ENCODE data around the gene ZNF394. TPM values are rescaled to one million over a fixed set of nuclear protein-coding genes. Genes with fewer than 3 reads are reported as not detected.

Gene ZNF394
- polyA plus RNA-seq, 1 experiment = 12.5 TPM

DNA sequence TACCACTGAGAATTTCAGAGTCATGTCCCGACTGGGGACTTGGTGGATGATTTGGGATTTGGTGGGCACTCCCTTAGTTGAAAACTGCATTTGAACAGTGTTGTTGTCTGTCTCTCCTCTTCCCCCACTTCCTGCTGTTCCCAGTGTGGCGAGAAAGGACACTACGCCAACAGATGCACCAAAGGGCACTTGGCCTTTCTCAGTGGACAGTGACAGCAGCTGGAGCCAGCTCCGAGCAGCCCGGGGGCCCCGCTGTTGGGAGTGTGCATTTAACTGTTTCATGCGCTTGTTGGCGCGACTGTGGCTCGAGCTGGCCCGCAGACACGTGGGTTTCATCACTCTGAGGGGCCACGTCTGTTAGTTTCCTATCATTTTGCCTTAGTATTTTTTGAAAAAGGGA is 43.8 kb downstream of the ZNF394 start:
- TF ChIP-seq, protein P1, sequence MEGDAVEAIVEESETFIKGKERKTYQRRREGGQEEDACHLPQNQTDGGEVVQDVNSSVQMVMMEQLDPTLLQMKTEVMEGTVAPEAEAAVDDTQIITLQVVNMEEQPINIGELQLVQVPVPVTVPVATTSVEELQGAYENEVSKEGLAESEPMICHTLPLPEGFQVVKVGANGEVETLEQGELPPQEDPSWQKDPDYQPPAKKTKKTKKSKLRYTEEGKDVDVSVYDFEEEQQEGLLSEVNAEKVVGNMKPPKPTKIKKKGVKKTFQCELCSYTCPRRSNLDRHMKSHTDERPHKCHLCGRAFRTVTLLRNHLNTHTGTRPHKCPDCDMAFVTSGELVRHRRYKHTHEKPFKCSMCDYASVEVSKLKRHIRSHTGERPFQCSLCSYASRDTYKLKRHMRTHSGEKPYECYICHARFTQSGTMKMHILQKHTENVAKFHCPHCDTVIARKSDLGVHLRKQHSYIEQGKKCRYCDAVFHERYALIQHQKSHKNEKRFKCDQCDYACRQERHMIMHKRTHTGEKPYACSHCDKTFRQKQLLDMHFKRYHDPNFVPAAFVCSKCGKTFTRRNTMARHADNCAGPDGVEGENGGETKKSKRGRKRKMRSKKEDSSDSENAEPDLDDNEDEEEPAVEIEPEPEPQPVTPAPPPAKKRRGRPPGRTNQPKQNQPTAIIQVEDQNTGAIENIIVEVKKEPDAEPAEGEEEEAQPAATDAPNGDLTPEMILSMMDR (IDR thresholded peaks at IDR 0.05; ENCODE audit: insufficient read depth, low read depth, low read length) = no peak
- Histone ChIP-seq H3K4me3 (ENCODE audit: low read depth, low read length) (no peak overlapping the region), H3K27me3 (ENCODE audit: control insufficient read depth, insufficient read depth, low read length) (no peaks in the 10 kb centered on the region), H3K36me3 (ENCODE audit: control insufficient read depth, insufficient read depth, low read length) (peaks cover 41% of the 10 kb centered on the region)
- CTCF ChIA-PET = no interaction called here
- POLR2A ChIA-PET = no interaction called here
- no peak for DNase-seq (ENCODE audit: low read depth)

DNA sequence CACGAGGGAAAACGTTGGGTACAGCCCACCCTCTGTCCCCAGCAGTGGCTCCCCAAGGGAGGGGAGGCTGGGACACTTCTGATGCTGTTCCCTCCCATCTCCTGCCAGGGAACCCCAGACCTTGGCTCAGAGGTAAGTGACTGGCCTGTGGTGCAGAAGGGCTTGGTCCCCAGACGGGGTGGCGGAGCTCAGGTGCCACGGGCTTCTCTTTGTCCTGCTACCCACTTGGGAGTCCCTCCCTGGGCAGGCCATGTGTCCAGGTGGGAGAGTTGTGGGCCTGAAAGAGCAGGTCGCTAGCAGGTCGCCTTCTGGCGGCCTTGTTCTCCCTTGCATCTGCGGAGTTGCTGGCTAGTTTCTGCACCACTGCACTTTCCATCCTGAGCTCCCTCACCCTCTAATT is 44.2 kb downstream of the ZNF394 start:
- Histone ChIP-seq H3K36me3 (ENCODE audit: control insufficient read depth, insufficient read depth, low read length) (peaks cover 42% of the 10 kb centered on the region), H3K4me3 (ENCODE audit: low read depth, low read length) (no peak overlapping the region), H3K27me3 (ENCODE audit: control insufficient read depth, insufficient read depth, low read length) (no peaks in the 10 kb centered on the region)
- POLR2A ChIA-PET = no interaction called here
- CTCF ChIA-PET = no interaction called here
- DNase-seq (ENCODE audit: low read depth) = no peak
- TF ChIP-seq, protein P1 (IDR thresholded peaks at IDR 0.05; ENCODE audit: insufficient read depth, low read depth, low read length) = no peak

DNA sequence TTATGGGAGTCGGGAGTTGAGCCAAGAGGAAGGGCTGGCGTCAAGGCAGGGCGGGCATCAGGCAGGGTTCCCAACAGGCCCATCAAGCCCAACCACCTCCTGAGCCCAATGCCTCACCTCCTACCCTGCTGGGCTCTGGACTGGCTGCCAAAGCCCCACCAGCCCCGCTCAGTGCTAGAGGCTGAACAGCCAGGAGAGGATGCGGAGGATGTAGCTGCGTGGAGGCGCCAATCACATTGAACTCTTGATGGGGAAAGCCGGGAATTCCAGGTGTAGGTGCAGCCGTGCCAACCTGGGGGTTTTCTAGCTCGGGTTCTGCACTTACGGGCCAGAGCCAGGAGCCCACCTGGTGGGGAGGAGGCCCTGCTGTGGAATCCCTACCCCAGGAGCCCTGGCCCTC is 47.0 kb downstream of the ZNF394 start:
- Histone ChIP-seq H3K36me3 (ENCODE audit: control insufficient read depth, insufficient read depth, low read length) (peaks cover 48% of the 10 kb centered on the region), H3K4me3 (ENCODE audit: low read depth, low read length) (no peak overlapping the region), H3K27me3 (ENCODE audit: control insufficient read depth, insufficient read depth, low read length) (no peaks in the 10 kb centered on the region)
- DNase-seq (ENCODE audit: low read depth) = no peak
- ChIA-PET CTCF (no interaction called here), POLR2A (no interaction called here)
- TF ChIP-seq, protein P1 (IDR thresholded peaks at IDR 0.05; ENCODE audit: insufficient read depth, low read depth, low read length) = no peak

DNA sequence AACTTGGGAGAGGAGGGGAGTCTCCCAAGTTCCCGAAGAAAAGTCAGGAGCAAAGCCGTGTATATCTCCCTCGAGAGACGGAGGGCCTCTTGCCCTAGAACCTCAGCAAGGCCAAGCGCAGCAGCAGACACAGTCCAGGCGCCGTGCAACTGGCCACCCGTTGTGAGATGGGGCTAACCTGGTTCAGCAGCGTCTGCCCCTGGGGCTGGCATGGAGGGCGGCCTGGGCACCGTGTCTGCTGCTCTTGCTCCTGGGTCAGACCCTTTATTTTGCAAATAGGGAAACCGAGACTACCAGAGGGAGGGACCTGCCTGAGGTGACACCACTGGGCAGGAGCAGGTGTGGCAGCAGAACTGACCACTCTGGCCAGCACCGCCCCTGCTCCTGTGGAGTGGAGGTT is 47.5 kb downstream of the ZNF394 start:
- H3K36me3 ChIP-seq (ENCODE audit: control insufficient read depth, insufficient read depth, low read length) = peaks cover 46% of the 10 kb centered on the region

DNA sequence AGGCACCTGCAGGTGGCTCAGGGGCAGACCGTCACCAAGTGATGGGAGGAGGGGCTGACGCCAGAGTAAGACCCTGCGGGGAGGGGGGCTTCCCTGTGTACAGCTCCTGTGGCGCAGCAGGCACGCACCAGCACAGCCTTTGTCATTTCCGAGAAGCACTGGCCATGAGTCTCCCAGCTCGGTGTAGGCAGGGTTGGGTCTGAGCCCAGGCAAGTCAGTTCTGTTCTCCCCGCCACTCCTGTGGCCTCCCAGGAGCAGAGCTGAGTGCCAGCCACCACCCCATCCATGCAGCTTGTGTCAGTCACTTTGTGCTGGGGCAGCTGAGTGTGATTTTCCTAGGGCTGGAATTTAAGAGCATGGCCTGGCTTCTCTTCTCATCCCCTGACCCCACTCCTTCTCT is 48.1 kb downstream of the ZNF394 start:
- ChIA-PET CTCF (no interaction called here), POLR2A (no interaction called here)
- DNase-seq (ENCODE audit: low read depth) = no peak
- peaks cover 44% of the 10 kb centered on the region for H3K36me3 ChIP-seq (ENCODE audit: control insufficient read depth, insufficient read depth, low read length)
- TF ChIP-seq, protein P1 (IDR thresholded peaks at IDR 0.05; ENCODE audit: insufficient read depth, low read depth, low read length) = no peak
- H3K27me3 ChIP-seq (ENCODE audit: control insufficient read depth, insufficient read depth, low read length) = no peaks in the 10 kb centered on the region
- no peak overlapping the region for H3K4me3 ChIP-seq (ENCODE audit: low read depth, low read length)

More for the DNA sequence above, 47.5 kb downstream of the ZNF394 start:
- TF ChIP-seq, protein P1 (IDR thresholded peaks at IDR 0.05; ENCODE audit: insufficient read depth, low read depth, low read length) = no peak
- ChIA-PET POLR2A (no interaction called here), CTCF (no interaction called here)
- H3K4me3 ChIP-seq (ENCODE audit: low read depth, low read length) = no peak overlapping the region
- no peak for DNase-seq (ENCODE audit: low read depth)
- H3K27me3 ChIP-seq (ENCODE audit: control insufficient read depth, insufficient read depth, low read length) = no peaks in the 10 kb centered on the region

All from BJ (cell line).